ENCODE measurements around the gene TRPM2.

- no peak for TF ChIP-seq POLR2A (IDR thresholded peaks at IDR 0.05)
- no peak for TF ChIP-seq CTCF (IDR thresholded peaks at IDR 0.05)
These were observed 4.0 kb upstream of the TRPM2 start for GRCh38 chr21:44349416-44349846.
